Thyroid gland (tissue), 4 donors: ENCODE measurements around the gene CRABP2.

Experiments used
- POLR2A ChIP-seq, 2 donors: fragments of 450-650 bp; IDR thresholded peaks; one replicate each; pipeline ENCODE4 v1.6.1; 2017; ENCODE audit warnings: antibody characterized with exemption in 2 of 2, mild to moderate bottlenecking in 2 of 2, moderate library complexity in 1 of 2
- TF ChIP-seq, protein P1 (sequence below), 6 experiments: fragments of 200-600 bp in 3 of 6; fragments of 450-650 bp in 3 of 6; sonication (generic) in 3 of 6; IDR thresholded peaks; one replicate each; pipeline ENCODE4 v1.5.1; 2016 to 2019; ENCODE audit warnings: antibody characterized with exemption in 6 of 6, mild to moderate bottlenecking in 2 of 6, inconsistent platforms in 1 of 6, moderate library complexity in 1 of 6

DNA sequence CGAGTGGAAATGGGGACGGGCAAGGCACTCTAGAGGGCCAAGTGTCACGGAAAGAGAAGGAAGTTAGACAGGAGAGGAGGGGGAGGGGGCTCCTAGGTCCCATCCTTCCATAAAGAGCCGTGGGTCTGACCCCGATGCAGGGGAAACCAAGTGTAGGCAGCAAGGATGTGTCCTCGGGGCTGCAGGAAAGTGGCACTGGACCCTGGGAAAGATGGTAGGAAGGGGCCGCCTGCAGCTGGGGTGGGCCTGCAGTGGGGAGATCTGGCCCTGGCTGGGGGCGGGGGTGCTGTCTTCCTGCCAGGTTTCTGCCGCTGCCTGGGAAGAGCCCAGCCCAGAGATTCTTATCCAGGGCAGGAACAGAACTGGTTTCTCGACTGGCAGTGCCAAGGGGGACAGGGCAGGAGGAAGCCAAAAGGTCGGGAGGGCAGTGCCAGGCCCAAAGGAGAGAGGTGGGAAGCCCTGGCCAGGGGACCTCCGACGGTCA, 12.9 kb downstream of the CRABP2 start:
- no peak for TF ChIP-seq POLR2A (IDR thresholded peaks at IDR 0.05)
- TF ChIP-seq, protein P1, sequence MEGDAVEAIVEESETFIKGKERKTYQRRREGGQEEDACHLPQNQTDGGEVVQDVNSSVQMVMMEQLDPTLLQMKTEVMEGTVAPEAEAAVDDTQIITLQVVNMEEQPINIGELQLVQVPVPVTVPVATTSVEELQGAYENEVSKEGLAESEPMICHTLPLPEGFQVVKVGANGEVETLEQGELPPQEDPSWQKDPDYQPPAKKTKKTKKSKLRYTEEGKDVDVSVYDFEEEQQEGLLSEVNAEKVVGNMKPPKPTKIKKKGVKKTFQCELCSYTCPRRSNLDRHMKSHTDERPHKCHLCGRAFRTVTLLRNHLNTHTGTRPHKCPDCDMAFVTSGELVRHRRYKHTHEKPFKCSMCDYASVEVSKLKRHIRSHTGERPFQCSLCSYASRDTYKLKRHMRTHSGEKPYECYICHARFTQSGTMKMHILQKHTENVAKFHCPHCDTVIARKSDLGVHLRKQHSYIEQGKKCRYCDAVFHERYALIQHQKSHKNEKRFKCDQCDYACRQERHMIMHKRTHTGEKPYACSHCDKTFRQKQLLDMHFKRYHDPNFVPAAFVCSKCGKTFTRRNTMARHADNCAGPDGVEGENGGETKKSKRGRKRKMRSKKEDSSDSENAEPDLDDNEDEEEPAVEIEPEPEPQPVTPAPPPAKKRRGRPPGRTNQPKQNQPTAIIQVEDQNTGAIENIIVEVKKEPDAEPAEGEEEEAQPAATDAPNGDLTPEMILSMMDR (IDR thresholded peaks at IDR 0.05): no peak
